SK-N-SH (cell line): Measurements from ENCODE around the gene TNNC1. TPM values are rescaled to one million over a fixed set of nuclear protein-coding genes. Genes with fewer than 3 reads are reported as not detected.

ENCODE experiments used
- CTCF ChIA-PET: fragments of 300-600, 350-600 bp; formaldehyde crosslinking; extraction: SDS; loops from one replicate; lab custom pipeline; 2021; lab: Yijun Ruan, JAX
- POLR2A ChIA-PET: fragments of 350-600 bp; sonication (Branson Sonifier 250); formaldehyde crosslinking; extraction: SDS; loops from one replicate; lab custom pipeline; 2020; ENCODE audit warnings: antibody characterized with exemption, inconsistent platforms; lab: Yijun Ruan, JAX
- DNase-seq: peaks from one replicate; pipeline ENCODE4 v3.0.0; 2012
- H2AFZ ChIP-seq: fragments of 200-600 bp; sonication (generic); 2 replicates; pipeline ENCODE4 v1.8.1; 2016; ENCODE audit warnings: antibody characterized with exemption, mild to moderate bottlenecking, low read depth
- H3F3A ChIP-seq: fragments of 200-600 bp; sonication (generic); replicated peaks from 2 replicates; pipeline ENCODE3; 2016; ENCODE audit warnings: antibody characterized with exemption, mild to moderate bottlenecking; ENCODE audit not compliant: insufficient read depth
- H3K27ac ChIP-seq, 2 experiments: fragments of 200-500 bp in 1 of 2; fragments of 200-600 bp in 1 of 2; sonication (Bioruptor generic) in 1 of 2; sonication (generic), shearing (Covaris generic) in 1 of 2; 2 replicates each; pipeline versions ENCODE4 v1.5.1 to v1.6.1; 2014 to 2016; ENCODE audit warnings: low read depth in 2 of 2, inconsistent platforms in 1 of 2, low read length in 1 of 2, mild to moderate bottlenecking in 1 of 2, mixed read lengths in 1 of 2
- H3K27me3 ChIP-seq: fragments of 200-600 bp; sonication (generic), shearing (Covaris generic); 2 replicates; pipeline ENCODE4 v1.6.1; 2016; ENCODE audit warnings: mixed run types; ENCODE audit not compliant: insufficient read depth
- H3K36me3 ChIP-seq, 2 experiments: fragments of 200-500 bp in 1 of 2; fragments of 200-600 bp in 1 of 2; sonication (Bioruptor generic) in 1 of 2; sonication (generic) in 1 of 2; replicated peaks in 1 of 2; 2 replicates each; pipeline versions ENCODE3 to v1.5.1; 2014 to 2016; ENCODE audit warnings: low read length in 1 of 2, mild to moderate bottlenecking in 1 of 2; ENCODE audit not compliant: insufficient read depth in 2 of 2, control insufficient read depth in 1 of 2
- H3K4me1 ChIP-seq, 2 experiments: fragments of 200-500 bp in 1 of 2; fragments of 200-600 bp in 1 of 2; sonication (Bioruptor generic) in 1 of 2; sonication (generic), shearing (Covaris generic) in 1 of 2; 2 replicates each; pipeline versions ENCODE4 v1.5.1 to v1.6.1; 2014 to 2016; ENCODE audit warnings: low read depth in 1 of 2, low read length in 1 of 2, mixed run types in 1 of 2; ENCODE audit not compliant: insufficient read depth in 2 of 2, control insufficient read depth in 1 of 2
- H3K4me2 ChIP-seq: fragments of 200-600 bp; sonication (generic), shearing (Covaris generic); 2 replicates; pipeline ENCODE4 v1.6.1; 2017; ENCODE audit warnings: mixed run types
- H3K4me3 ChIP-seq, 2 experiments: fragments of 200-500 bp in 1 of 2; fragments of 200-600 bp in 1 of 2; sonication (Bioruptor generic) in 1 of 2; sonication (generic), shearing (Covaris generic) in 1 of 2; 2 replicates each; pipeline versions ENCODE4 v1.5.1 to v1.8.1; 2014 to 2016; ENCODE audit warnings: low read depth in 2 of 2, inconsistent platforms in 1 of 2, low read length in 1 of 2, mild to moderate bottlenecking in 1 of 2, mixed read lengths in 1 of 2, moderate library complexity in 1 of 2
- H3K79me2 ChIP-seq: fragments of 200-600 bp; sonication (generic); 2 replicates; pipeline ENCODE4 v1.8.1; 2017; ENCODE audit warnings: mild to moderate bottlenecking; ENCODE audit not compliant: insufficient read depth
- H3K9ac ChIP-seq: fragments of 200-600 bp; sonication (generic); 2 replicates; pipeline ENCODE4 v1.6.1; 2017; ENCODE audit warnings: mixed run types
- H3K9me2 ChIP-seq: fragments of 200-600 bp; sonication (generic); 2 replicates; pipeline ENCODE4 v1.6.1; 2017; ENCODE audit warnings: mixed run types
- H3K9me3 ChIP-seq: fragments of 200-600 bp; sonication (generic); 2 replicates; pipeline ENCODE4 v1.6.1; 2017; ENCODE audit warnings: mixed run types, mild to moderate bottlenecking, moderate library complexity
- H4K20me1 ChIP-seq: fragments of 200-600 bp; sonication (generic); 2 replicates; pipeline ENCODE4 v1.6.1; 2017; ENCODE audit warnings: mild to moderate bottlenecking, mixed run types; ENCODE audit not compliant: insufficient read depth
- ELF1 ChIP-seq: IDR thresholded peaks from 2 replicates; pipeline ENCODE4 v1.4.0; 2012
- EP300 ChIP-seq, 2 experiments: IDR thresholded peaks; 2 replicates each; pipeline versions ENCODE4 v1.4.0 to v1.6.1; 2012; ENCODE audit warnings: borderline replicate concordance in 1 of 2, low read depth in 1 of 2, low read length in 1 of 2
- EZH2phosphoT487 ChIP-seq: fragments of 200-600 bp; sonication (generic); IDR thresholded peaks from 2 replicates; pipeline ENCODE4 v1.6.1; 2017; ENCODE audit warnings: low read depth, mixed run types, mild to moderate bottlenecking, antibody characterized with exemption, moderate library complexity, borderline replicate concordance
- FOXM1 ChIP-seq: IDR thresholded peaks from 2 replicates; pipeline ENCODE4 v1.4.0; 2012; ENCODE audit warnings: low read depth, mild to moderate bottlenecking
- JUND ChIP-seq: IDR thresholded peaks from 2 replicates; pipeline ENCODE4 v1.4.0; 2012
- MAX ChIP-seq: IDR thresholded peaks from 2 replicates; pipeline ENCODE4 v1.4.0; 2012; ENCODE audit warnings: low read depth
- MEF2A ChIP-seq: IDR thresholded peaks from 2 replicates; pipeline ENCODE4 v1.4.0; 2012; ENCODE audit warnings: low read depth, borderline replicate concordance
- MXI1 ChIP-seq: IDR thresholded peaks from 2 replicates; pipeline ENCODE4 v1.6.1; 2012; ENCODE audit warnings: mild to moderate bottlenecking, low read depth, low read length, improper control_type of control experiment
- NFIC ChIP-seq: IDR thresholded peaks from 2 replicates; pipeline ENCODE4 v1.4.0; 2012; ENCODE audit warnings: borderline replicate concordance
- NRF1 ChIP-seq: IDR thresholded peaks from 2 replicates; pipeline ENCODE4 v1.6.1; 2012; ENCODE audit warnings: low read depth, mild to moderate bottlenecking, low read length
- POLR2AphosphoS5 ChIP-seq: IDR thresholded peaks from 2 replicates; pipeline ENCODE4 v1.6.1; 2012; ENCODE audit warnings: low read depth, low read length
- RXRA ChIP-seq: IDR thresholded peaks from 2 replicates; pipeline ENCODE4 v1.4.0; 2012; ENCODE audit warnings: low read depth, mild to moderate bottlenecking, borderline replicate concordance
- SIN3A ChIP-seq: IDR thresholded peaks from 2 replicates; pipeline ENCODE4 v1.6.1; 2012; ENCODE audit warnings: low read depth, mild to moderate bottlenecking, low read length, moderate library complexity, borderline replicate concordance
- SMC3 ChIP-seq: IDR thresholded peaks from 2 replicates; pipeline ENCODE4 v1.6.1; 2012; ENCODE audit warnings: low read depth, low read length, improper control_type of control experiment
- TAF1 ChIP-seq: IDR thresholded peaks from 2 replicates; pipeline ENCODE4 v1.6.1; 2012; ENCODE audit warnings: low read depth, mild to moderate bottlenecking, low read length, moderate library complexity, borderline replicate concordance
- TCF12 ChIP-seq: IDR thresholded peaks from 2 replicates; pipeline ENCODE4 v1.4.0; 2012
- TEAD4 ChIP-seq: IDR thresholded peaks from 2 replicates; pipeline ENCODE4 v1.4.0; 2012; ENCODE audit warnings: mild to moderate bottlenecking, borderline replicate concordance; ENCODE audit not compliant: insufficient read depth
- YY1 ChIP-seq: IDR thresholded peaks from 2 replicates; pipeline ENCODE4 v1.4.0; 2012; ENCODE audit warnings: low read depth, mild to moderate bottlenecking
- WGBS: methylation state at CpG from one replicate; pipeline ENCODE4 v1.1.6; 2017; ENCODE audit warnings: low lambda C conversion rate; 5-methylcytosine and 5-hydroxymethylcytosine counted together
- polyA plus RNA-seq, 3 experiments: library from polyadenylated mRNA; depleted of rRNA; stranded (reverse); fragments of >200 nt; gene quantifications; 2 replicates each; pipeline ENCODE4 v1.2.3, GENCODE V29; 2012
- TF ChIP-seq, protein P1 (sequence below): fragments of 150-350 bp; IDR thresholded peaks from 2 replicates; pipeline ENCODE4 v1.6.1; 2017; ENCODE audit warnings: antibody characterized with exemption, low read length, low read depth, borderline replicate concordance

TNNC1 gene
- polyA plus RNA-seq, 1 of the 3 experiments (the other 2 are of a cell fraction), result 2.6 TPM

- H3K4me1 ChIP-seq, result peaks cover 0 to 28% of the 10 kb centered on the region in 2 experiments; a peak in 1 of 4 replicates
- H3K27ac ChIP-seq, result no peak overlapping the region
- no peak overlapping the region for H3K4me3 ChIP-seq
- no peaks in the 10 kb centered on the region for H4K20me1 ChIP-seq
- H3K79me2 ChIP-seq, result 0 out of 2 replicates have a peak, but pooled peaks cover 7% of the 10 kb centered on the region
- no peak for DNase-seq
- ChIA-PET CTCF (no interaction called here), POLR2A (no interaction called here)
- H3K9me2 ChIP-seq, result no peaks in the 10 kb centered on the region
- no peaks in the 10 kb centered on the region for H3F3A ChIP-seq
- H2AFZ ChIP-seq, result no peak overlapping the region
- H3K4me2 ChIP-seq, result no peak overlapping the region
- no peaks in the 10 kb centered on the region for H3K9me3 ChIP-seq
- WGBS, result 91% methylated on average over 7 of the region's 16 CpGs
- H3K36me3 ChIP-seq, result peaks cover 49 to 83% of the 10 kb centered on the region in 2 experiments
- TF ChIP-seq MXI1 (no peak), POLR2AphosphoS5 (no peak), FOXM1 (no peak), ELF1 (no peak), MAX (no peak)
- TF ChIP-seq, protein P1, sequence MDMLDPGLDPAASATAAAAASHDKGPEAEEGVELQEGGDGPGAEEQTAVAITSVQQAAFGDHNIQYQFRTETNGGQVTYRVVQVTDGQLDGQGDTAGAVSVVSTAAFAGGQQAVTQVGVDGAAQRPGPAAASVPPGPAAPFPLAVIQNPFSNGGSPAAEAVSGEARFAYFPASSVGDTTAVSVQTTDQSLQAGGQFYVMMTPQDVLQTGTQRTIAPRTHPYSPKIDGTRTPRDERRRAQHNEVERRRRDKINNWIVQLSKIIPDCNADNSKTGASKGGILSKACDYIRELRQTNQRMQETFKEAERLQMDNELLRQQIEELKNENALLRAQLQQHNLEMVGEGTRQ, result no peak
- no peak overlapping the region for H3K9ac ChIP-seq
- no peaks in the 10 kb centered on the region for H3K27me3 ChIP-seq
These were observed 23.4 kb upstream of the TNNC1 start for GRCh38 chr3:52477076-52477795.

DNA sequence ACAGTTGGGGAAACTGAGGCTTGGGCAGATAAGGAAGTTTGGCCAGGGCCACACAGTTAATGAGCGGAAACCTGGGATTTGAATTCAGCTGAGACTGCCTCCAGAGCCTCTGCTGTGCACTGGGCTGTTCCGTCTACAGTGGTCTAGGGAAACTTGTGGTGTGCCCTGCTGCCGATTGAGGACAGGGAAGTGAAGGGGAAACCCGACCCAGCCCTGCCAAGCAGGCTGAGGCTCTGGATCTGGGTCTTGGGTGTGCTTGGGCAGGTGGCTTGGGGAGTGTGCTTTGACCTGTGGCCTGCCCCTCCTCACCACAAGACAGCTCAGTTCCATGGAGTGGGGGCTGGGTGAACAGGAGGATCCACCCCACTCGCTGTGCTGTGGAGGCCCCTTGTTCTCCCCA lies 19.2 kb upstream of the TNNC1 start:
- WGBS, result 67% methylated on average over 2 of the region's 5 CpGs
- Histone ChIP-seq H3K79me2 (peaks cover 31% of the 10 kb centered on the region; the same call in 1 of the 2 replicates), H3K4me3 (no peak overlapping the region), H3K9me3 (no peaks in the 10 kb centered on the region), H3K27ac (no peak overlapping the region), H3K4me1 (peaks cover 0 to 3% of the 10 kb centered on the region in 2 experiments; a peak in 1 of 4 replicates), H3K9ac (no peak overlapping the region)
- DNase-seq, result no peak
- POLR2A ChIA-PET, result interaction anchor here (0.5 to 1.0 kb wide), 2 partner anchors 66 to 212 kb away, joined by 3 to 4 read pairs; no protein-coding TSS in a partner anchor
- TF ChIP-seq TCF12, result no peak
- no peak for TF ChIP-seq NRF1
- no peak for TF ChIP-seq ELF1
- TF ChIP-seq SIN3A, result no peak
- TF ChIP-seq MEF2A, result no peak
- TF ChIP-seq TEAD4, result no peak
- no peak for TF ChIP-seq NFIC
- no peak for TF ChIP-seq RXRA
- no peak for TF ChIP-seq YY1
- TF ChIP-seq EZH2phosphoT487, result no peak
- TF ChIP-seq EP300 (IDR thresholded peaks at IDR 0.05; ENCODE audit: borderline replicate concordance in 1 of 2, low read depth in 1 of 2, low read length in 1 of 2), result no peak
- no peak for TF ChIP-seq JUND
- TF ChIP-seq TAF1, result no peak
- no peak for TF ChIP-seq MAX
- no peak for TF ChIP-seq SMC3
- TF ChIP-seq, all 33 proteins: peak for 0
- CTCF ChIA-PET, result interaction anchor here (0.9 to 8.0 kb wide), 15 partner anchors 14 to 440 kb away, joined by 3 to 53 read pairs (median 7); partner anchors contain the start of genes TNNC1 and UQCC5
- Histone ChIP-seq H3F3A (no peaks in the 10 kb centered on the region), H4K20me1 (0 out of 2 replicates have a peak, but pooled peaks cover 14% of the 10 kb centered on the region), H3K4me2 (no peak overlapping the region), H3K36me3 (peaks cover 51 to 58% of the 10 kb centered on the region in 2 experiments), H3K9me2 (no peaks in the 10 kb centered on the region), H2AFZ (no peak overlapping the region), H3K27me3 (no peaks in the 10 kb centered on the region)
